ENCODE data around the gene TTC23L.
"Not testable (repeated sequence)": the region's sequence is repeated elsewhere in the genome, so short reads cannot be mapped to it uniquely, and the experiment has no call there.

DNA sequence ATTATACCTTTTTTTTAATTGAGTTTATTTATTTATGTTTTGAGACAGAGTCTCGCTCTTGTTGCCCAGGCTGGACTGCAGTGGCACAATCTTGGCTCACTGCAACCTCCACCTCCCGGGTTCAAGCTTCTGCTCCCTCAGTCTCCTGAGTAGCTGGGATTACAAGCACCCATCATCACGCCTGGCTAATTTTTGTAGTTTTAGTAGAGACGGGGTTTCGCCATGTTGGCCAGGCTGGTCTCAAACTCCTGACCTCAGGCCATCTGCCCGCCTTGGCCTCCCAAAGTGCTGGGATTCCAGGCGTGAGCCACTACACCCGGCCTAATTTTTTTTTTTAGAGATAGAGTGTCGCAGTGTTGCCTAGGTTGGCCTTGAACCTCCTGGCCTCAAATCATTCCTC is 84.3 kb downstream of the TTC23L start:
- TF ChIP-seq, protein P1, sequence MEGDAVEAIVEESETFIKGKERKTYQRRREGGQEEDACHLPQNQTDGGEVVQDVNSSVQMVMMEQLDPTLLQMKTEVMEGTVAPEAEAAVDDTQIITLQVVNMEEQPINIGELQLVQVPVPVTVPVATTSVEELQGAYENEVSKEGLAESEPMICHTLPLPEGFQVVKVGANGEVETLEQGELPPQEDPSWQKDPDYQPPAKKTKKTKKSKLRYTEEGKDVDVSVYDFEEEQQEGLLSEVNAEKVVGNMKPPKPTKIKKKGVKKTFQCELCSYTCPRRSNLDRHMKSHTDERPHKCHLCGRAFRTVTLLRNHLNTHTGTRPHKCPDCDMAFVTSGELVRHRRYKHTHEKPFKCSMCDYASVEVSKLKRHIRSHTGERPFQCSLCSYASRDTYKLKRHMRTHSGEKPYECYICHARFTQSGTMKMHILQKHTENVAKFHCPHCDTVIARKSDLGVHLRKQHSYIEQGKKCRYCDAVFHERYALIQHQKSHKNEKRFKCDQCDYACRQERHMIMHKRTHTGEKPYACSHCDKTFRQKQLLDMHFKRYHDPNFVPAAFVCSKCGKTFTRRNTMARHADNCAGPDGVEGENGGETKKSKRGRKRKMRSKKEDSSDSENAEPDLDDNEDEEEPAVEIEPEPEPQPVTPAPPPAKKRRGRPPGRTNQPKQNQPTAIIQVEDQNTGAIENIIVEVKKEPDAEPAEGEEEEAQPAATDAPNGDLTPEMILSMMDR (IDR thresholded peaks at IDR 0.05; ENCODE audit: low read length): not testable (repeated sequence)
- TF ChIP-seq EZH2phosphoT487 (IDR thresholded peaks at IDR 0.05; ENCODE audit: low read length); EZH2 (optimal IDR thresholded peaks at IDR 0.05; ENCODE audit: low read depth, low read length): not testable (repeated sequence)

Data from MM.1S (cell line).